ENCODE data around the gene SCYGR8. TPM values are rescaled to one million over a fixed set of nuclear protein-coding genes. Genes with fewer than 3 reads are reported as not detected.

The SCYGR8 gene
- polyA plus RNA-seq, 1 donor from 2014 or later: not detected

DNA sequence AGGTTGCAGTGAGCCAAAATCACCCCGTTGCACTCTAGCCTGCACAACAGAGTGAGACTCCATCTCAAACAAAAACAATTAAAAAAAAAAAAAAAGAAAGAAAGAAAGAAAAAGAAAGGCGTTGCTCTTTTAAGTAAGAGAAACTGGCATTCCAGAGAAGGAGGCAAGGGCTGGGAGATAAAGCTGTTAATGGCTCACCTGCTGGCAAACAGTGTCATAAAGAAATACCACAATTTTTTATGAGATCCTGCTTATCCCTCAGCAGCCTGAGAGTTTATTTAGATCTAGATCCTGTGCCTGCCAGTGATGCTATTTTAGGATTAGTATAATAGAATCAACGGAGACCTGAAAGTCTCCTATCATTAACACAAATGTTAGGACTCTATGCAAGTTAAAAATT, 44.1 kb upstream of the SCYGR8 start:
- Histone ChIP-seq H3K27ac (ENCODE audit: low read length) (no peak overlapping the region), H2AFZ (ENCODE audit: low read depth, low read length) (no peak overlapping the region), H3K9ac (ENCODE audit: low read length) (no peak overlapping the region), H3F3A (ENCODE audit: insufficient read depth, low read length, poor library complexity, severe bottlenecking) (no peaks in the 10 kb centered on the region), H3K79me2 (replicated peaks; ENCODE audit: insufficient read depth, low read length) (no peaks in the 10 kb centered on the region), H3K36me3 (ENCODE audit: insufficient read depth, low read length) (no peaks in the 10 kb centered on the region), H3K27me3 (ENCODE audit: insufficient read depth, low read depth, low read length) (no peaks in the 10 kb centered on the region), H3K4me2 (ENCODE audit: low read length) (no peak overlapping the region), H3K9me2 (ENCODE audit: insufficient read depth, low read length) (no peaks in the 10 kb centered on the region), H3K9me3 (ENCODE audit: low read length) (no peaks in the 10 kb centered on the region), H3K4me3 (ENCODE audit: low read length) (no peak overlapping the region), H4K20me1 (ENCODE audit: insufficient read depth) (no peaks in the 10 kb centered on the region)
- TF ChIP-seq TAF1 (IDR thresholded peaks at IDR 0.05; ENCODE audit: low read depth) (no peak), EP300 (conservative IDR thresholded peaks at IDR 0.05; ENCODE audit: poor library complexity, severe bottlenecking) (no peak), SMC3 (conservative IDR thresholded peaks at IDR 0.05; ENCODE audit: poor library complexity) (no peak), EZH2 (IDR thresholded peaks at IDR 0.05; ENCODE audit: borderline replicate concordance, insufficient read depth, low read length, poor library complexity, severe bottlenecking) (no peak), MXI1 (conservative IDR thresholded peaks at IDR 0.05; ENCODE audit: poor library complexity, severe bottlenecking) (no peak), REST (IDR thresholded peaks at IDR 0.05; ENCODE audit: borderline replicate concordance) (no peak), RAD21 (conservative IDR thresholded peaks at IDR 0.05) (no peak), POLR2AphosphoS5 (IDR thresholded peaks at IDR 0.05) (no peak)
- TF ChIP-seq, protein P1, sequence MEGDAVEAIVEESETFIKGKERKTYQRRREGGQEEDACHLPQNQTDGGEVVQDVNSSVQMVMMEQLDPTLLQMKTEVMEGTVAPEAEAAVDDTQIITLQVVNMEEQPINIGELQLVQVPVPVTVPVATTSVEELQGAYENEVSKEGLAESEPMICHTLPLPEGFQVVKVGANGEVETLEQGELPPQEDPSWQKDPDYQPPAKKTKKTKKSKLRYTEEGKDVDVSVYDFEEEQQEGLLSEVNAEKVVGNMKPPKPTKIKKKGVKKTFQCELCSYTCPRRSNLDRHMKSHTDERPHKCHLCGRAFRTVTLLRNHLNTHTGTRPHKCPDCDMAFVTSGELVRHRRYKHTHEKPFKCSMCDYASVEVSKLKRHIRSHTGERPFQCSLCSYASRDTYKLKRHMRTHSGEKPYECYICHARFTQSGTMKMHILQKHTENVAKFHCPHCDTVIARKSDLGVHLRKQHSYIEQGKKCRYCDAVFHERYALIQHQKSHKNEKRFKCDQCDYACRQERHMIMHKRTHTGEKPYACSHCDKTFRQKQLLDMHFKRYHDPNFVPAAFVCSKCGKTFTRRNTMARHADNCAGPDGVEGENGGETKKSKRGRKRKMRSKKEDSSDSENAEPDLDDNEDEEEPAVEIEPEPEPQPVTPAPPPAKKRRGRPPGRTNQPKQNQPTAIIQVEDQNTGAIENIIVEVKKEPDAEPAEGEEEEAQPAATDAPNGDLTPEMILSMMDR (IDR thresholded peaks at IDR 0.05; ENCODE audit: poor library complexity, severe bottlenecking): no peak

- H3K9me2 ChIP-seq (ENCODE audit: insufficient read depth, low read length): no peaks in the 10 kb centered on the region
- H3K27ac ChIP-seq (ENCODE audit: low read length): no peak overlapping the region
- H3K9me3 ChIP-seq (ENCODE audit: low read length): no peaks in the 10 kb centered on the region
- TF ChIP-seq REST (IDR thresholded peaks at IDR 0.05; ENCODE audit: borderline replicate concordance) (no peak), SMC3 (conservative IDR thresholded peaks at IDR 0.05; ENCODE audit: poor library complexity) (no peak), POLR2AphosphoS5 (IDR thresholded peaks at IDR 0.05) (no peak), EZH2 (IDR thresholded peaks at IDR 0.05; ENCODE audit: borderline replicate concordance, insufficient read depth, low read length, poor library complexity, severe bottlenecking) (no peak), RAD21 (conservative IDR thresholded peaks at IDR 0.05) (no peak), EP300 (conservative IDR thresholded peaks at IDR 0.05; ENCODE audit: poor library complexity, severe bottlenecking) (no peak), MXI1 (conservative IDR thresholded peaks at IDR 0.05; ENCODE audit: poor library complexity, severe bottlenecking) (no peak), TAF1 (IDR thresholded peaks at IDR 0.05; ENCODE audit: low read depth) (no peak)
- TF ChIP-seq, protein P1 (IDR thresholded peaks at IDR 0.05; ENCODE audit: poor library complexity, severe bottlenecking): no peak
- no peak overlapping the region for H3K4me3 ChIP-seq (ENCODE audit: low read length)
- H3K79me2 ChIP-seq (replicated peaks; ENCODE audit: insufficient read depth, low read length): no peaks in the 10 kb centered on the region
- no peaks in the 10 kb centered on the region for H4K20me1 ChIP-seq (ENCODE audit: insufficient read depth)
- H3K9ac ChIP-seq (ENCODE audit: low read length): no peak overlapping the region
- no peaks in the 10 kb centered on the region for H3K27me3 ChIP-seq (ENCODE audit: insufficient read depth, low read depth, low read length)
- H2AFZ ChIP-seq (ENCODE audit: low read depth, low read length): no peak overlapping the region
- H3F3A ChIP-seq (ENCODE audit: insufficient read depth, low read length, poor library complexity, severe bottlenecking): no peaks in the 10 kb centered on the region
- no peaks in the 10 kb centered on the region for H3K36me3 ChIP-seq (ENCODE audit: insufficient read depth, low read length)
- H3K4me2 ChIP-seq (ENCODE audit: low read length): no peak overlapping the region
Observed at GRCh38 chr2:227703280-227703732, 42.4 kb upstream of the SCYGR8 start.

Measured in neural cell (in vitro differentiated cells).